ENCODE results near the gene SFTPD.

The SFTPD gene

GRCh38 chr10:79930751-79931150 is 18.2 kb downstream of the SFTPD start:
- no peak for TF ChIP-seq CTCF (IDR thresholded peaks at IDR 0.05; ENCODE audit: low read depth, low read length)
- H3K4me3 ChIP-seq (ENCODE audit: low read depth, low read length) = no peak overlapping the region

GRCh38 chr10:79930267-79930666 is 18.6 kb downstream of the SFTPD start:
- TF ChIP-seq CTCF (IDR thresholded peaks at IDR 0.05; ENCODE audit: low read depth, low read length) = no peak

GRCh38 chr10:79929409-79929904 is 19.4 kb downstream of the SFTPD start:
- H3K4me3 ChIP-seq (ENCODE audit: low read depth, low read length) = no peak overlapping the region
- TF ChIP-seq CTCF (IDR thresholded peaks at IDR 0.05; ENCODE audit: low read depth, low read length) = peak; percentile 82

More at GRCh38 chr10:79930267-79930666, 18.6 kb downstream of the SFTPD start:
- no peak overlapping the region for H3K4me3 ChIP-seq (ENCODE audit: low read depth, low read length)

GRCh38 chr10:79928028-79928583 is 20.8 kb downstream of the SFTPD start:
- no peak overlapping the region for H3K4me3 ChIP-seq (ENCODE audit: low read depth, low read length)
- no peak for TF ChIP-seq CTCF (IDR thresholded peaks at IDR 0.05; ENCODE audit: low read depth, low read length)

GRCh38 chr10:79927111-79927828 is 21.6 kb downstream of the SFTPD start:
- TF ChIP-seq CTCF (IDR thresholded peaks at IDR 0.05; ENCODE audit: low read depth, low read length) = no peak
- H3K4me3 ChIP-seq (ENCODE audit: low read depth, low read length) = no peak overlapping the region

- H3K4me3 ChIP-seq (ENCODE audit: low read depth, low read length) = no peak overlapping the region
- no peak for TF ChIP-seq CTCF (IDR thresholded peaks at IDR 0.05; ENCODE audit: low read depth, low read length)
Measured at GRCh38 chr10:79926037-79926436, 22.9 kb downstream of the SFTPD start.

- no peak for TF ChIP-seq CTCF (IDR thresholded peaks at IDR 0.05; ENCODE audit: low read depth, low read length)
- H3K4me3 ChIP-seq (ENCODE audit: low read depth, low read length) = no peak overlapping the region
Measured at GRCh38 chr10:79925614-79926013, 23.3 kb downstream of the SFTPD start.

Data from WI38 (cell line).